ENCODE measurements around the gene ADD1. TPM values are rescaled to one million over a fixed set of nuclear protein-coding genes. Genes with fewer than 3 reads are reported as not detected.

The ADD1 gene
- total RNA-seq, 4 donors from 2014 or later, result 270 to 449 (median 327) TPM

DNA sequence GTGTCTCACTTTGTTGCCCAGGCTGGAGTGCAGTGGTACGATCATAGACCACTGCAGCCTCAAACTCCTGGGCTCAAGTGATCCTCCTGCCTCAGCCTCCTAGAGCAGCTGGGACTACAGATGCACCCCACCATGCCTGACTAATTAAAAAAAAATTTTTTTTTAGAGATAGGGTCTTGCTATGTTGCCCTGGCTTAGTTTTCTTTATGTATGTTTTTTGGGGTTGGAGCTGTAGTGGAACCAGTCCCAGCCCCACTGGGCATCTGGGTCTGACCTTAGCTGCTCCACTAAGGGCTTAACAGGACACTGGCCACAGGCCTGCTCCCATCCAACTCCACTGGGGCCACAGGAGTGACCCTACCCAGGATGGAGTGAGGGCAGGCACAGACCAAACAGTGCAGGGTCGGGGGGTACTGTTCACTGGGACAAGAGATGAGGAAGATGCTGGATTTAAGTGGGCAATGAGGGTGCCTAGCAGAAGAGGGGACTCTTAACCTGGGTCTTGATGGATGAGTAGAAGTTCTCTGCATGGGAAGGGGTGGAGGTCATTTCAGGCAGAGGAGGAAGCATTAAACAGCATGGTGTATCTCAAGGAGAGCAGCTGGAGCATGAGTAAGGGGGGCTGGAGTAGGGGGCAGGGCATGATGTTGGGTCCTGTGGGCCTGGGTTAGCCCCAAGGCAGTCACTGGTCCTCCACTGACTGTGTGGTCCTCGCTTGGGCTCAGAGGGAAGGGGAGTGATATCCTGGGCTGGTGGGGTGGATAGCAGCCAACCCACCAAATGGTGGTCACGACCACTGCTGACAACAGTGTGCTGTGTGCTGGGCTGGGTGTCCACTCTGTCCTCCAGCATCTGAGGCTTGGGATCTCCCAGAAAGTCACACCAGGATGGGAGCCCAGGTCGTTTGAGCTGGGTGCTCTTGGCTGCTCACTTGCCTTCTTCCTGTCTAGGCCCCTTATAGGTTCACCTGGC lies 24.1 kb upstream of the ADD1 start:
- DNase-seq (ENCODE audit: low spot score in 2 of 2), result no peak
- no peak overlapping the region for H3K4me3 ChIP-seq
- 77 to 80% methylated on average over 4 to 5 of the region's 5 CpGs for WGBS, 2 donors
- peaks cover 0 to 67% (median 5%) of the 10 kb centered on the region in 3 donors for H3K36me3 ChIP-seq
- H3K9me3 ChIP-seq, result peaks cover 0 to 11% (median 0%) of the 10 kb centered on the region in 4 donors
- peak overlapping the region in 3 of 4 donors; percentile 73 to 85 (median 75) for H3K27ac ChIP-seq
- no peaks in the 10 kb centered on the region for H3K27me3 ChIP-seq
- H3K4me1 ChIP-seq, result peaks cover 0 to 56% (median 13%) of the 10 kb centered on the region in 4 donors
- TF ChIP-seq POLR2A (IDR thresholded peaks at IDR 0.05), result no peak
- TF ChIP-seq, protein P1, sequence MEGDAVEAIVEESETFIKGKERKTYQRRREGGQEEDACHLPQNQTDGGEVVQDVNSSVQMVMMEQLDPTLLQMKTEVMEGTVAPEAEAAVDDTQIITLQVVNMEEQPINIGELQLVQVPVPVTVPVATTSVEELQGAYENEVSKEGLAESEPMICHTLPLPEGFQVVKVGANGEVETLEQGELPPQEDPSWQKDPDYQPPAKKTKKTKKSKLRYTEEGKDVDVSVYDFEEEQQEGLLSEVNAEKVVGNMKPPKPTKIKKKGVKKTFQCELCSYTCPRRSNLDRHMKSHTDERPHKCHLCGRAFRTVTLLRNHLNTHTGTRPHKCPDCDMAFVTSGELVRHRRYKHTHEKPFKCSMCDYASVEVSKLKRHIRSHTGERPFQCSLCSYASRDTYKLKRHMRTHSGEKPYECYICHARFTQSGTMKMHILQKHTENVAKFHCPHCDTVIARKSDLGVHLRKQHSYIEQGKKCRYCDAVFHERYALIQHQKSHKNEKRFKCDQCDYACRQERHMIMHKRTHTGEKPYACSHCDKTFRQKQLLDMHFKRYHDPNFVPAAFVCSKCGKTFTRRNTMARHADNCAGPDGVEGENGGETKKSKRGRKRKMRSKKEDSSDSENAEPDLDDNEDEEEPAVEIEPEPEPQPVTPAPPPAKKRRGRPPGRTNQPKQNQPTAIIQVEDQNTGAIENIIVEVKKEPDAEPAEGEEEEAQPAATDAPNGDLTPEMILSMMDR (IDR thresholded peaks at IDR 0.05), result no peak
- no peak for TF ChIP-seq EP300 (IDR thresholded peaks at IDR 0.05)

DNA sequence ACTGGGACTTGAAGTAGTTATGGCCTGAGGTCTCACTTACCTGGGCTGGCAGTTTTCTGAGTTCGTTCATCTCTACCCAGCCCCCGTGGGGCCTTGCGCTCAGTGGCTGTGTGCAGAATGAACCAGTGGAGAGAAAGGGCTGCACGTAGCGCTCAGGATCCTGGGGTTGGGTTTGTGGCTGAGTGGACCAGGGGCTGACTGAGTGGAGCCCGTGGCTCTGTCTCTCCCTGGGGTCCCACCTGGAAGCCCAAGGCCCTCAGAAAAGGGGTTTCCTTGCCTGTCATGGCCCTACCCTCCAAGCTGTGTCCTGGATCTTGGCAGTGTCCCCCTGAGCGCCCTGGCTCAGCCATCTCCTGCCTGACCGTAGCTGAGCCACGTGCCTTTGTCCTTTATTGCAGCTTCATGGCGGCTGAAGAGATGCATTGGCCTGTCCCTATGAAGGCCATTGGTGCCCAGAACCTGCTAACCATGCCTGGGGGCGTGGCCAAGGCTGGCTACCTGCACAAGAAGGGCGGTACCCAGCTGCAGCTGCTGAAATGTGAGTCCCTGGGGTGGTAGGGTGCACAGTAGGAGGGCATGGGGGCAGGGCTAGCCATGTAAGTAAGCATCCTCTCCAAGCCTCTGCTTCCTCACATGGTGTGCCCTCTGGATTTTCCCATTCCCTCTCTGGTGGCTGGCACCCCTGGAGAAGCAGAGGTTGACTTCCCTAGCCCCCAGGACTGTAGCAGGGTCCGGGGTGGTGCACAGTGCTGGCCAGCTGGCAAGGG lies 23.2 kb upstream of the ADD1 start:
- peaks cover 0 to 67% (median 9%) of the 10 kb centered on the region in 3 donors for H3K36me3 ChIP-seq
- 85 to 89% methylated on average over 12 of the region's 13 CpGs for WGBS, 2 donors
- no peaks in the 10 kb centered on the region for H3K27me3 ChIP-seq
- peak overlapping the region in 1 of 4 donors; percentile 85 for H3K27ac ChIP-seq
- DNase-seq (ENCODE audit: low spot score in 2 of 2), result no peak
- TF ChIP-seq, protein P1 (IDR thresholded peaks at IDR 0.05), result no peak
- TF ChIP-seq POLR2A (IDR thresholded peaks at IDR 0.05) (no peak), EP300 (IDR thresholded peaks at IDR 0.05) (no peak)
- H3K4me1 ChIP-seq, result peaks cover 0 to 58% (median 12%) of the 10 kb centered on the region in 4 donors
- no peak overlapping the region for H3K4me3 ChIP-seq
- H3K9me3 ChIP-seq, result peaks cover 0 to 11% (median 0%) of the 10 kb centered on the region in 4 donors

DNA sequence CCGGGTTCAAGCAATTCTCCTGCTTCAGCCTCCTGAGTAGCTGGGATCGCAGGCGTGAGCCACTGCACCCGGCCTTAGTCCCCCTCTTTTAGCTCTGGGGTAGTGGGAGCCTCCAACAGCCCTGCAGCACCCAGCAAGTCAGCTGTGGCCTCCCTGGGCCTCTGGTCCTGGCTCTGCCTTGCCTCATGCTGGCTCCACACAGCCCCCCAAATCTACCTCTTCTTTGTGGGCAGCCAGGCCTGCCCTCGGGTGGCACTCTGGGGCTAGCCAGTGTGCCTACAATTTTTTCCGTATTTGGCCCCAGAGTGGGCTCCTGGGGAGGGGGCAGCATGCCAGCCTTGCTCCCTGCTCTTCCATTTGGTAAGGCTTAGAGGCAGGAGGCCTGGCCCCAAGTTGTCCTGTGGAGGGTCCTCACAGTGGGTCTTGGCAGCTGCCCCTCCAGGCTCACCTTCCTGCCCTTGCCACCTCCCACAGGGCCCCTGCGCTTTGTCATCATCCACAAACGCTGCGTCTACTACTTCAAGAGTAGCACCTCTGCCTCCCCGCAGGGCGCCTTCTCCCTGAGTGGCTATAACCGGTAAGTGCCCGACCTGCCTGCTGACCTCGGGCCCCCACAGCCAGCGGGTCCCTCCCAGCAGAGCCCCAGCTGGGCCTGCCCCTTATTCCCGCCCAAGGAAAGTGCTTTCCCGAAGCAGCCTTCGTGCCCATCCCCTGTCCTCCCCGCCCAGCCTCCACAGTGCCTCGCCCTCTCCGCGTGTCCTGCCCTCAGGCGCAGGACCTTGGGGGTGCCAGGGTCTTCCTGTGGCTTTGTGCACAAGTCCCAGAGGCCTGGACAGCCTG lies 21.0 kb upstream of the ADD1 start:
- Histone ChIP-seq H3K27ac (no peak overlapping the region), H3K27me3 (no peaks in the 10 kb centered on the region), H3K4me1 (peaks cover 0 to 47% (median 7%) of the 10 kb centered on the region in 4 donors), H3K36me3 (peaks cover 0 to 75% (median 9%) of the 10 kb centered on the region in 3 donors), H3K4me3 (no peak overlapping the region), H3K9me3 (no peaks in the 10 kb centered on the region)
- WGBS, 2 donors, result 90 to 91% methylated on average over 23 of the region's 23 CpGs
- no peak for TF ChIP-seq EP300 (IDR thresholded peaks at IDR 0.05)
- TF ChIP-seq, protein P1 (IDR thresholded peaks at IDR 0.05), result no peak
- no peak for DNase-seq (ENCODE audit: low spot score in 2 of 2)

DNA sequence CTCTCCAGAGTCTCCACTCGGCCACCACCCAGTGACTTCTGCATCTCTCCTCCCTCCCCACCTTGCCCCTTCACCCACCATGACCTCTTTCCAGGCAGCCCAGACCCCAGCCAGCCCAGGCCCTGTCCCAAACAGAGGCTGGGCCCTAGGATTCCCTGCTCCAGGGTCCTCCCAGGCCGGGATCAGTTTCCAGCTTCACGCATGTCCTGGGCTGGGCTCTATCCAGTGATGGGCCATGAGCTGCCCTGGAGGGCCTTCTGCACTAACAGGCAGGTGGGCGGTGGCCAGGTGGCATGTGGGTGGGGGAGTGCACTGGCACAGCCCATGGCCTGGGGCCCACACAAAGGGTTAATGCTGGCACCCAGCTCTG lies 20.4 kb upstream of the ADD1 start:
- Histone ChIP-seq H3K9me3 (no peaks in the 10 kb centered on the region), H3K4me1 (peaks cover 0 to 43% (median 6%) of the 10 kb centered on the region in 4 donors), H3K4me3 (no peak overlapping the region), H3K36me3 (peaks cover 0 to 81% (median 9%) of the 10 kb centered on the region in 3 donors), H3K27me3 (no peaks in the 10 kb centered on the region), H3K27ac (no peak overlapping the region)
- TF ChIP-seq POLR2A (IDR thresholded peaks at IDR 0.05) (no peak), EP300 (IDR thresholded peaks at IDR 0.05) (no peak)
- TF ChIP-seq, protein P1 (IDR thresholded peaks at IDR 0.05), result no peak
- no peak for DNase-seq (ENCODE audit: low spot score in 2 of 2)
- 87 to 89% methylated on average over 3 to 4 of the region's 4 CpGs for WGBS, 2 donors

Measured in tibial nerve (tissue), 4 donors.